Brain microvascular endothelial cell (primary cell): Measurements from ENCODE around the gene TTLL12.

Experiments used
- DNase-seq: peaks from one replicate; pipeline ENCODE4 v3.0.0-alpha.2; 2020
- H3K27ac ChIP-seq: fragments of 250-450 bp; sonication (Bioruptor Pico); 2 replicates; pipeline ENCODE4 v1.5.1; 2020; ENCODE audit warnings: mild to moderate bottlenecking, moderate library complexity
- H3K27me3 ChIP-seq: fragments of 250-450 bp; sonication (Bioruptor Pico); replicated peaks from 2 replicates; pipeline ENCODE4 v1.5.1; 2020; ENCODE audit warnings: mild to moderate bottlenecking
- H3K36me3 ChIP-seq: fragments of 250-450 bp; sonication (Bioruptor Pico); replicated peaks from 2 replicates; pipeline ENCODE4 v1.5.1; 2020; ENCODE audit warnings: mild to moderate bottlenecking
- H3K4me3 ChIP-seq: 2 replicates; pipeline ENCODE4 v1.5.1; 2011; ENCODE audit warnings: low read depth, mild to moderate bottlenecking, control low read depth, low read length, moderate library complexity
- CTCF ChIP-seq: IDR thresholded peaks from 2 replicates; pipeline ENCODE4 v1.5.1; 2011; ENCODE audit warnings: low read depth, mild to moderate bottlenecking, moderate library complexity, low read length, control low read depth, inconsistent platforms; ENCODE audit errors: missing control alignments
- in situ Hi-C: cut with HindIII; loops from 2 replicates; pipeline ENCODE4 v1.10.0; 2017; ENCODE audit warnings: low sequenced_read_pairs, low pct_ligation_motif_present

TTLL12 gene

GRCh38 chr22:43188829-43189545 is 2.1 kb upstream of the TTLL12 start:
- Histone ChIP-seq H3K36me3 (no peaks in the 10 kb centered on the region), H3K4me3 (no peak overlapping the region), H3K27ac (no peak overlapping the region), H3K27me3 (no peaks in the 10 kb centered on the region)
- in situ Hi-C loops, result no loop called here
- no peak for TF ChIP-seq CTCF
- no peak for DNase-seq

GRCh38 chr22:43187171-43188099 is 501 bp upstream of the TTLL12 start:
- in situ Hi-C loops, result no loop called here
- peak; percentile 46 for TF ChIP-seq CTCF
- DNase-seq, result peak; percentile 89
- Histone ChIP-seq H3K27ac (peak overlapping the region; percentile 85), H3K36me3 (no peaks in the 10 kb centered on the region), H3K27me3 (no peaks in the 10 kb centered on the region), H3K4me3 (peak overlapping the region; percentile 59)

GRCh38 chr22:43185860-43186261 is 1.1 kb downstream of the TTLL12 start:
- Histone ChIP-seq H3K36me3 (no peaks in the 10 kb centered on the region), H3K27me3 (no peaks in the 10 kb centered on the region), H3K27ac (no peak overlapping the region), H3K4me3 (peak overlapping the region; percentile 71)
- in situ Hi-C loops, result no loop called here
- peak; percentile 20 for DNase-seq
- no peak for TF ChIP-seq CTCF

GRCh38 chr22:43183496-43184277 is 3.2 kb downstream of the TTLL12 start:
- Histone ChIP-seq H3K27ac (no peak overlapping the region), H3K27me3 (no peaks in the 10 kb centered on the region), H3K36me3 (peaks cover 18% of the 10 kb centered on the region), H3K4me3 (no peak overlapping the region)
- in situ Hi-C loops, result no loop called here
- TF ChIP-seq CTCF, result no peak
- DNase-seq, result peak; percentile 28

GRCh38 chr22:43182726-43183125 is 4.2 kb downstream of the TTLL12 start:
- Histone ChIP-seq H3K27ac (no peak overlapping the region), H3K4me3 (no peak overlapping the region), H3K27me3 (no peaks in the 10 kb centered on the region), H3K36me3 (peaks cover 20% of the 10 kb centered on the region)
- no peak for TF ChIP-seq CTCF
- DNase-seq, result no peak
- in situ Hi-C loops, result no loop called here
